SIG-M5 (cell line): ENCODE data around the gene ASIP.

Source experiments
- DNase-seq: peaks from one replicate; lab custom pipeline; 2025; lab: John Stamatoyannopoulos, UW

Gene ASIP

GRCh38 chr20:34311118-34312023, 70.1 kb downstream of the ASIP start:
- DNase-seq: no peak

- DNase-seq: no peak
Observed at GRCh38 chr20:34312024-34312460, 70.8 kb downstream of the ASIP start.

- DNase-seq: peak; percentile 53
Observed at GRCh38 chr20:34312544-34313217, 71.5 kb downstream of the ASIP start.

- no peak for DNase-seq
Observed at GRCh38 chr20:34315236-34315635, 74.0 kb downstream of the ASIP start.

- no peak for DNase-seq
Observed at GRCh38 chr20:34316196-34316814, 75.1 kb downstream of the ASIP start.
